NCI-H1417 treated with DMSO at 0.1 percent for 48 hours (cell line): ENCODE measurements around the gene APBA2.
A peak's percentile ranks its signal among the peaks of the same experiment; 100 is the strongest.
"Not testable (repeated sequence)": the region's sequence is repeated elsewhere in the genome, so short reads cannot be mapped to it uniquely, and the experiment has no call there.

Experiments used
- DNase-seq: peaks from one replicate; lab custom pipeline; 2025; lab: John Stamatoyannopoulos, UW

The APBA2 gene

GRCh38 chr15:29135702-29136646, 250.2 kb downstream of the APBA2 start:
- DNase-seq, result no peak

DNA sequence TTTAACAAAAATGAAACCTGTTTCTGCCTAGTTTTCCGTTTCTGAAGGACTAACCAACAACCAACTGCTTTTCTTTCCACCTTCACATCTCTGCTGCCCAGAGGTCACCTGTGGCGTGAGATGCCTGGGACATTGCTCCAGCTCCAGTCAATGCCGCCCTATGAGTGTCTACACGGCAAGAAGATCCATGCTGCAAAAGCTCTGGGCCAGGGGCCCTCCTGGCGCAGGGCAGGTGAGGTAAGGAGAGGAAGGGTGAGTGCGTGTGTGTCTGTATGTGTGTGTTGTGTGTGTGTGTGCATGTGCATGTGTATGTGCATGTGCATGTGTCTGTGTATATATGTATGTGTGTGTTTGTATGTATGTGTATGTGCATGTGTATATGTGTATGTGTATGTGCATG, 252.5 kb downstream of the APBA2 start:
- no peak for DNase-seq

DNA sequence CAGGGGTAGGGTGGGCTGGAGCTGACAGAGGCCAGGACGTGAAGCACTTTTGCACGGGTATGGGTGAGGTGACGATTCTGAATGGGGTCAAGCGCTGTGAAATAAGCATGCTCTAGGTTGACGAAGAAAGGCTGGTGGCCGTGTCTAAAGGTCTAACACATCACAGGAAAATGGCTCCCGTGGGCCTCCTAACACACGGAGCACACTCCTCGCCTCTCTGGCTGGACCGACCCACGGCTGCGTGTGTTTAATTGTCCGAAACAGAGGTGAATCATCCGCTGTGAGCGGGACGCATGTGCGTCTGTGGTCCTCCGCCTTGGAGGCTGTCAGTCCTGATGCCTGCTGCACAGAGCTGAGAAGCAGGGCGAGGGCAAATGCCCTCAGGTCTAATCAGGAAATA, 253.3 kb downstream of the APBA2 start:
- no peak for DNase-seq

DNA sequence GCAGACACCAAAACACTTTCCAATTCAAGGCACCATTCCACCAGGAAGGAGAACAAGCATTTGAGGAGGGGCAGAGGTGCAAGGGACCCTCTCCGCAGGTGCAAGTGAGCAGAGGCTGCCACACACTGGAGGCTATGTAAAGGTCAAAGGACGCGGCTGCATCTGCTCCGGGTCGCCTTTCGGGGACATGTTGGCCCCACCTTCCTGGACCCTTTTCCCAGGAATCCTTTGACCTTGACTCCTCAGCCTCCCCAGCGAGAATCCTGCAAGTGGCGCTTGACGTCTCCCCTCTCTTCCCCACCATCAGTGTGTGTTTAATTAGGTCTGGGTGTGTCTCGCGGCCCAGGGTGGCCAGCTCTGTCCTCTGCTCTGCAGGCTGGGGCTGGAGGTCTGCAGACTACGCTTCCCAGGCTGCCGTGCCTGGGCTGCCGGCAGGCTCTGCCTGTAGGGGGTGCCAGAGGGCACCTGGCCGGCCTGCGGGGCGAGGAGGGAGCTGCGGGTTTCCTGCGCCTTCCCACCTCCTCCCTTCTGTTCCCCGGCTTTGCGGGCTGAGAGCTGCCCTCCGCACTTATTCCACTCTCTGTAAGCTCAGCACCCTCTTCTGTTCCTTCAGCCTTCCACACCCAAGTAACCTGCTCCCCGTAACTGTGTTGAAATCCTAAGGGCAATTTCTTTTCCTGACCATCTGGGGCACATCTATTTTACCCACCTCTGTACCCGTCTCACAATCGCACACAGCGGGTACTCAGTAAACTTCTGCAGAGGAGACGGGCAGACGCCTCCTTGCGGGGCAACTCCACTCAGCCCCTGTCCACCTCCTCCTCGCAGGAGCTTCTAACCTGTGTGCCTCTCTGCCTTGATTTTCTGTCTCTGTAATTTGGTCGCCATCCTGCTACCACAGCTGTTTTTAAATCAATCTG, 254.0 kb downstream of the APBA2 start:
- DNase-seq, result peak; percentile 50

DNA sequence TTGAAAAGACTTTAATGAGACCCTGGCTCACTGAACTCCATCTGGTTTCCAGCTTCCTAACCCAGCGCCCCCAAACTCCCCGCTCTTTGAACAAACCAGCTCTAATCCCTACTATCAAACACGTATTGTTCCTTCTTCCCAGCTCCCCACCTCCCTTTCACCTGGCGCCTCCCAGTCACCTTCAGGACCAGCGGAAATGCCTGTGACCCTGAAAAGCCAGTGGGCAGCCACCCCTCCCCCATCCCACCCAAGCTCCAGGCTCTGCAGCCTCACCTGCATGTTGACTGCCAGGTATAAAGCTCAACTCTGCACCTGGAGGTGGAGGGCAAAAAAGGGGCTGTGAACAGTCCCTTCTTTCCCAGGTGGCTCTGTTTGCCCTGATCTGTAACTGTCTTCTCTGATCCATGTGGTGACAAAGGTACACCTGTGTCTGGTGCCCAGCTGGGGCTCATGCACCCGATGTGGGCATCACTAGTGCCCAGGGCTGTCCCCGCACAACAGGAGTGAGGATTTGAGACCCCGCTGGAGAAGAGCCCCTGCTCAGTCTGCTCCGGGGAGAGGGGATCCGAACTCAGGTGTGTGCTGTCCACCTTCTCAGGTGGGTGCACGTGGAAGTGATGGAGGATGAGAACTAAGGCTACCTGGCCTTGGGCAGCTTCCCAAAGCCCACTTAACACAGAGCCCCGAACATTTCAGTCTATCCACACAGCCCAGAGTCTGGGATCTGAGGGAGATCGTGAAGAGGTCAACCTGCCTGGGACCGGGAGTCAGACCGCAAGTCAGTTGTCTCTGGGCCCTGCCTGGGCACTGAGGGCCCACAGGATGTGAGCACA, 254.9 kb downstream of the APBA2 start:
- DNase-seq, result no peak

- DNase-seq, result no peak
Measured at GRCh38 chr15:29141308-29142128, 255.7 kb downstream of the APBA2 start.

DNA sequence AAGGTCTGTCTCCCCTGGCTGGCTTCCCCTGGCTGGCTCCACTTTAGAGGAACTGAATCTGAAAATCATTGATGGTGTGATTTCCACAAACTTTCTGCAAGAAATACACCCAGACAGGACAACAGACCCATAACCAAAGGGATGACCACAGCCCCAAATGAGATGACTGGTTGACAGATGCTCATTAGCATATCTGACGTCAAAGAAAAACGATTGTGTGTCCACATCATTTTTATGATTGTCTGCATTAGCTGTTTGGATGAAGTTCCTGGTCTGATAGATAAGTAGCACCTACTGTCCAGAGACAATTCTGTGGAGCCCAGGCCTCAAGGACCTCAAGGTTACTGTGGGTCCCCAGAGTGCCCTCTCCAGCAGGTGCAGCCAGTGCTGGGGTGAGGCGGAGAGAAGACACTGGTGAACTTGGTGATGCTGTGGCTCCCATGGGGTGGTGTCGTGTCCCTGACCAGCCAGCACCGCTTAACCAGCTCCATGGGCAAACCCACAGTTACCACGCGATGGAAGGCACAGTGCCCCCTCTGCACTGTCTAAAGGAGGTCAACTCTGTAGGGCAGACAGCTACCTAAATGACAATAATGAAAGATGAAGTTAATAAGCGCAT, 256.5 kb downstream of the APBA2 start:
- no peak for DNase-seq

DNA sequence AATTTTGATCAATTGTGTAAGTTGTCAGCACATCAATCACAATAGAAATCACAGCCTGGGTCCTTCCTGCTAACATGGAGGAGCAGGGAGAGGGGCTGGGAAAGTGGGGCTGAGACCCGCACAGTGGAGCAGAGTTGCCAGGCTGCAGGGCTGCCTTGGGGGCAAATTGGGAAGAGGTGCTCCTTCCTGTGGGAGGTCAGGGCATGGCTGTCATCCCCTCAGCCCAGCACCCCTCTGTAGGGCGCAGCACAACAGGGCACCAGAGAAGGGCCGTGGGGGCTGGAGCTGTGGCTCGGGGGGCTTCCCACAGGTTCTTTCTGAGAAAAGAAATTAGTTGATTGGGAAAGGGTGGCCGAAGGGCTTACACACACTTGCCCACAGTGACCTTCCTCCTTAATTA, 257.5 kb downstream of the APBA2 start:
- DNase-seq, result no peak

DNA sequence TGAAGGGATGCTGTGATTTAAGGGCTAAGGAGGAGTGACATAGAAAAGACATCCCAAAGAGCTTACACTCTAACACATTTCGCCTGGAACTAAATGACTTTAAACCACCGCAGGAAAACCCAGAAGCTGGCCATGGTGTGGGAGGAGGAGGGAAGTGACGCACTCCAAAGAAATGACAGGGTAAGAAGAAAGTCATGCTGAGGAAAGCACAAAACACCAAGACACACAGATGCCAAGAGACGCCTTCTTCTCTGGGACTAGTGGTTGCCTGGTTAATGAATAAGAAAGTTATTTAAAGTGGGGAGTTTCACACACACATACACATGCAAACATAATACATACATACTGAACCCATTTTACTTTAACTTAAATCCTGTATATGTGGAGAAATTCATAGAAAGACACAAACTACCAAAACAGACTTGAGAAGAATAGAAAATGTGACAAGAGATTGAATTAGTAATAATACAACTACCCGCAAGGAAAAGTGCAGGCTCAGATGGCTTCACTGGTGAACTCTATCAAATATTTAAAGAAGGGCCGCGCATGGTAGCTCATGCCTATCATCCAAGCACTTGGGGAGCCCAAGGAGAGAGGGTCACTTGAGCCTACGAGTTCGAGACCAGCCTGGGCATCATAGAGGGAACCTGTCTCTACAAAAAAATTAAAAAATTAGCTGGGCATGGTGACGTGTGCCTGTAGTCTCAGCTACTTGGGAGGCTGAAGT, 258.3 kb downstream of the APBA2 start:
- no peak for DNase-seq

DNA sequence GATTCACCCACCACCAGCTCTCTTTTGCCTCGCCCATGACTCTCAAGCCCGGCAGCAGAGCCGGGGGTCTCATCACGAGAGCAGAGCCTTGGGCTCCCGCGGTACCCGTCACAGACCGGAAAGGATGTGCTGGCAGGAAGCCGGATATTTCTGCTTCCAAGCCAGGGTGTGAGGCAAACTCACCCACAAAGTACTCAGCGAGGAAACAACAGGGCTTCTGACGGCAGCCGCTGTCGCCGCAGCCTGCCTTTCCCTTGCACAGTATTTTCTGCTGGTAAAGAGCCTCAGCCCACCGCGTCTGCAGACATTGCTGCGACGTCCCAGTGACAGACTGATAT, 263.9 kb downstream of the APBA2 start:
- no peak for DNase-seq

DNA sequence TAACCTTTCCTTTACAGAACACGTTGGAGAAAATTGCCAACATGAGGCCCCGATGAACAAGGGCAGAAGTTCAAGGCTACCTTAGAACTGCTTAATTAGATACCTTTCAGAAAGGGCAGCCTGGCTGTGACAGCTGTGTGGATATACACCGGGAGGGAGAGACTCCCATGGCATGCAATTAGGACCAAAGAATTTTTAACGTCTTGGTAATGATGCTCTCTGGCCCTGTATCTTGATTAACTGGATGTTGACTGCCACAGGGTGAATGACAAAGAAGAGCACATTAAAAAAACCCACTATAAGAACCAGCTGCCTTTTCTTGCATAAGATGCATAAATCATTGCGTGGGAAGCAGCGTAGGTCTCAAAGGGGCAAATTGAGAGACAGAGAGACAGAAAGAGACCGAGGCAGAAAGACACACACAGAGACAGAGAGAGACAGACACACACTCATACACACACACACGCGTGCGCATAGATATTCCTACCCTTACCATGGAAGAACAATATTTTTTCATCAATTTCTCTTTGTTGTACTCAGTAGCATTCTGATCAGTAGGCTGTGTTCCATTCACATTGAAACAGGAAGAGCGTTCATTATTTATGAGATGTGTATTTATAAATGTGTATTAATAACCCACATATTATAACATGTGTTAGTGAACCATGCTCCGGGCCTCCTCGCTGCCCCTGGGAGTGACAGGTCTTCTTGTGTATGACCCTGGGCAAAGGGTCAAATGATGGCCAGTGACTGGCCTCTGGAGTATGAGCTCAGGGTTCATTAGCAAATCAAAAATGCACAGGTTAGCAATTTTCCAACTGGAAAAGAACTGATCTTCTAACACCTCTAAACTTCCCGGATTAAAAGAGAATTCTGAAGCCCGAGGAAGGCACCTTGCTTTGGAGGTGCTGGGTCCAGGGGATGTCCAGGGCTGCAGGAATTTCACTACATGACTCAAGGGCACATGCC, 265.0 kb downstream of the APBA2 start:
- DNase-seq, result no peak

GRCh38 chr15:29151484-29151857, 265.7 kb downstream of the APBA2 start:
- DNase-seq, result no peak

DNA sequence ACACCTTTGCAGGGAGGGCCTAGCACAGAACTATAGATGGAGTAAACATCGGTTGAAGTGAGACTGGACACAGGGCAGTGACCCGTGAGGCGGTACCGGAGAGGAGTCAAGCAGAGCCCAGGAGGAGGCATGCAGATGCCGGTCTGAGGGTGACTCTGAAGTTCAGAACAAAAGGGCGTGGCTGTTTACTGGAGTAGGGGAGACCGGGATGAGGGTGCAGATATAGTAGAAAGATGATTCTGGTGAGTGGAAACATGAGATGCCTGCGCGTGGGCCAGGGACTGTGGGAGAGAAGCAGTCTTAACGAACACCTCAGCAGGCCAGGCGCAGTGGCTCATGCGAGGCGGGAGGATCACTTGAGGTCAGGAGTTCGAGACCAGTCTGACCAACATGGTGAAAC, 270.7 kb downstream of the APBA2 start:
- DNase-seq, result no peak

GRCh38 chr15:29159771-29160455, 274.1 kb downstream of the APBA2 start:
- DNase-seq, result no peak

DNA sequence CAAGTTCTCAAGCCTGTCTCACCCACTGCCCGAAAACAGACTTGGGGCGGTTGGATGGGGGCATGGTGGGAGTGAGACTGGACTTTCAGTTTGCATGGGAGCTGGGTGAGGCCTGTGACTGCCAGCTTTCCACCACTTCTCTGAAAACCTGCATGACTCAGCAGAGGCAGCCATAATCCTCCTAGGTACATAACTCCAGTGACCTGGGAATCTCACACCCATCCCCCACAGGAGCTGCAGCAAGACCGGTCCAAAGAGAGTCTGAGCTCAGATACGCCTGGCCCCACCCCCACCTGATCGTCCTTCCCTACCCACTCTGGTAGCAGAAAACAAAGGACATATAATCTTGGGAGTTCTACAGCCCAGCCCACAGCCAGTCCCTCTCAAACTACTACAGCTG, 276.6 kb downstream of the APBA2 start:
- DNase-seq, result no peak

GRCh38 chr15:29167122-29167521, 281.3 kb downstream of the APBA2 start:
- not testable (repeated sequence) for DNase-seq
